ENCODE measurements around the gene MACROD1. TPM values are rescaled to one million over a fixed set of nuclear protein-coding genes. Genes with fewer than 3 reads are reported as not detected.

Gene MACROD1
- total and polyA plus RNA-seq, 12 donors = 77.6 to 497 (median 115) TPM

DNA sequence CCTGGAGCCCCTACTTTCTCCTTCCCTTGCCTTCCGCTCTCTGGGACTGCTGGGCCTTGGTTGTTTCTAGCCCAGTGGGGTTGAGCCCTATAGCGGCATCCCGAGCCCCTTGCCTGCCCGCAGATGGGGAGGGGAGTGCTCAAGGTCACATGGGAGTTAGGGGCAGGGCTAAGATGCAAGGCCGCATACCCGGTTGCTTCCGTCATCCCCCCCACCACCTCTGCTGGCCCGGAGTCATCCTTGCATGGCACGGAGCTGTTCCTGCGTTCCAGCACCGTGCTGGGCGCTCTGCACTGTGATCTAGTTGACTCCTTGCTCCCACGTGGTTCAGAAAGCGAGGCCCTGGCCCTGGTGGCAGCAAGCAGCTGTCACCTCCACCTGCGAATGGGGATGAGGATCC lies 112.2 kb downstream of the MACROD1 start:
- WGBS, 2 donors = 78 to 80% methylated on average over 15 of the region's 15 CpGs

DNA sequence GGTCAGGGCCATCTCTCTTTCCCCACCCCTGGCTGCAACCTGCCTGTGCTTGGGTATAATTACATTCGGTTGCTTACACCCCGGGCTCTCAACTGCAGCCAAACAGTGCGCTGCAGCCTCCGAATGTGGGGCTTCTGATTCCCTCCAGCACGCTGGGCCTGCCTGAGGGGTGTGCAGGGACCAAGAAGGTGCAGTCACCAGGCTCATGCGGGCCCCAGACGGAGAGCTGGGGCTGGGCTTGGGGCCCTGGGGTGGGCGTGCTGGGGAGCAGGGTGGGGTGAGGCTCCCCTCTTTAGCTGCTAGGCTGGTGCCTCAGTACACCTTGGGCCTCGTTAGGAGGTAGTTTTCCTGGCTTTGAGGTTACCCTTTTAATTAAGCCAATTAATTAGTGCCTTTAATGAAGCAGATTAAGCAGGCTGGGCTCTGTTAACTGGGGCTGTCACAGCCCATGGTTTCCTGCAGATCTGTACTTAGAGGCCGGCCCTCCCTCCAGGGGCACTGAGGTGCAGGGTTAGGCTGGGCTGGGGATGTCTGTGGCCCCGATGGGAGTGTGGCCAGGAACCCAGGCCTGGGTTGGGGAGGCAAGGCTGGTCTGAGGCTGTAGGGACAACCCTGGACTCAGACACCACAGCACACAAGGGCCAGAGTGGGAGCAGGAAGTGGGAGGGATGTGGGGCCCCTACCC lies 112.8 kb downstream of the MACROD1 start:
- no peak overlapping the region for H3K27ac ChIP-seq
- DNase-seq = no peak
- H3K36me3 ChIP-seq = no peaks in the 10 kb centered on the region
- H3K4me1 ChIP-seq = peaks cover 2 to 42% (median 33%) of the 10 kb centered on the region in 9 donors
- intact Hi-C loops (cut with DNase I) = loop anchor here in 1 of 10 donors (5.0 kb wide), 1 partner anchor 41 kb away; no protein-coding TSS in a partner anchor
- no peaks in the 10 kb centered on the region for H3K9me3 ChIP-seq
- H3K4me3 ChIP-seq = no peak overlapping the region
- no peak for ATAC-seq
- TF ChIP-seq, protein P1, sequence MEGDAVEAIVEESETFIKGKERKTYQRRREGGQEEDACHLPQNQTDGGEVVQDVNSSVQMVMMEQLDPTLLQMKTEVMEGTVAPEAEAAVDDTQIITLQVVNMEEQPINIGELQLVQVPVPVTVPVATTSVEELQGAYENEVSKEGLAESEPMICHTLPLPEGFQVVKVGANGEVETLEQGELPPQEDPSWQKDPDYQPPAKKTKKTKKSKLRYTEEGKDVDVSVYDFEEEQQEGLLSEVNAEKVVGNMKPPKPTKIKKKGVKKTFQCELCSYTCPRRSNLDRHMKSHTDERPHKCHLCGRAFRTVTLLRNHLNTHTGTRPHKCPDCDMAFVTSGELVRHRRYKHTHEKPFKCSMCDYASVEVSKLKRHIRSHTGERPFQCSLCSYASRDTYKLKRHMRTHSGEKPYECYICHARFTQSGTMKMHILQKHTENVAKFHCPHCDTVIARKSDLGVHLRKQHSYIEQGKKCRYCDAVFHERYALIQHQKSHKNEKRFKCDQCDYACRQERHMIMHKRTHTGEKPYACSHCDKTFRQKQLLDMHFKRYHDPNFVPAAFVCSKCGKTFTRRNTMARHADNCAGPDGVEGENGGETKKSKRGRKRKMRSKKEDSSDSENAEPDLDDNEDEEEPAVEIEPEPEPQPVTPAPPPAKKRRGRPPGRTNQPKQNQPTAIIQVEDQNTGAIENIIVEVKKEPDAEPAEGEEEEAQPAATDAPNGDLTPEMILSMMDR (IDR thresholded peaks at IDR 0.05) = no peak
- H3K27me3 ChIP-seq = no peaks in the 10 kb centered on the region
- 88 to 92% methylated on average over 11 of the region's 11 CpGs for WGBS, 2 donors

More for the DNA sequence above, 112.2 kb downstream of the MACROD1 start:
- intact Hi-C loops (cut with DNase I) = loop anchor here in 1 of 10 donors (5.0 kb wide), 1 partner anchor 41 kb away; no protein-coding TSS in a partner anchor
- H3K4me1 ChIP-seq = peaks cover 0 to 48% (median 35%) of the 10 kb centered on the region in 9 donors
- ATAC-seq = no peak
- TF ChIP-seq, protein P1 (IDR thresholded peaks at IDR 0.05) = no peak
- H3K27ac ChIP-seq = no peak overlapping the region
- H3K36me3 ChIP-seq = no peaks in the 10 kb centered on the region
- DNase-seq = no peak
- no peaks in the 10 kb centered on the region for H3K27me3 ChIP-seq
- no peaks in the 10 kb centered on the region for H3K9me3 ChIP-seq
- H3K4me3 ChIP-seq = no peak overlapping the region

DNA sequence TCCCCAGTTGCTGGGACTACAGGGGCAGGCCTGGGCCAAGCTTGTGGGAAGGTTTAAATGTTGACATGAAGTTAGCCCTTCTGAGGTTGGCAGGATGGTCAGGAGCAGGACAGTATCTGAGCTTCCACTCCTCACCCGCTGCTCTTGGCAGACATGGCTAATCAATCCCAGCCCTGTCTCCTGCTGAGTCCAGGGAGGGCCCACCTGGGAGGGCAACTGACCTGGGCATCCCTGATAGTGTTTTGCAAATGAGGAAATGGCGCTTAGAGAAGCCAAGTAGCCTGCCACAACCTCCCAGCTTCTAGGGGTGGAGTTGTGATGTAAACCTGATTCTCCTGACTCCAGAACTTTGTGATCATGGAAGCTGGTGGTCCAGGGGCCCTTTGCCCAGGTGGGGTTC lies 113.5 kb downstream of the MACROD1 start:
- TF ChIP-seq, protein P1 (IDR thresholded peaks at IDR 0.05) = no peak
- no peak overlapping the region for H3K27ac ChIP-seq
- no peaks in the 10 kb centered on the region for H3K27me3 ChIP-seq
- no peaks in the 10 kb centered on the region for H3K9me3 ChIP-seq
- no peaks in the 10 kb centered on the region for H3K36me3 ChIP-seq
- ATAC-seq (no peak), DNase-seq (no peak)
- 92 to 98% methylated on average over 2 of the region's 2 CpGs for WGBS, 2 donors
- no peak overlapping the region for H3K4me3 ChIP-seq
- H3K4me1 ChIP-seq = peaks cover 3 to 35% (median 27%) of the 10 kb centered on the region in 9 donors
- intact Hi-C loops (cut with DNase I) = loop anchor here in 1 of 10 donors (5.0 kb wide), 1 partner anchor 40 kb away; no protein-coding TSS in a partner anchor

DNA sequence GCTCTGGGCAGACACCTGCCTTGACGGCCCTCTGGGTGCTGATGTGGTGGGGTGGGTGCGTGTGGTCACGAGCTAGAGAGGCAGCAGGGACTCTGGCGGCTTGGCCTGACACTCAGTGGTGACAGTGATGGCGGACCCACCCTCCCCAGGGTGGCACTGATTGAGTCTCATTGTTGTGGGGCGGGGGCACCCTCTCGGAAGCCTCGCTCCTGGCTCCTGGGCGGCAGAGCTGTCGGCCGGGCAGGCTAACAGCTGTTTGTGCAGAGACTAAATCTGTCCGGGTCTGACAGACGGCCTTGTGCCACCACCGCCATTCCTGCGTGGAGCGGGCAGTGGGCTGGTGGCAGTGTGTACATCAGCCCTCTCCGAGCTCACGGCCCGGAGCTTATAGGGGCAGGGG lies 114.6 kb downstream of the MACROD1 start:
- intact Hi-C loops (cut with DNase I) = loop anchor here in 1 of 10 donors (5.0 kb wide), 1 partner anchor 39 kb away; no protein-coding TSS in a partner anchor
- TF ChIP-seq, protein P1 (IDR thresholded peaks at IDR 0.05) = no peak
- Histone ChIP-seq H3K36me3 (no peaks in the 10 kb centered on the region), H3K27me3 (no peaks in the 10 kb centered on the region), H3K9me3 (no peaks in the 10 kb centered on the region), H3K27ac (no peak overlapping the region), H3K4me3 (no peak overlapping the region), H3K4me1 (peaks cover 3 to 24% (median 16%) of the 10 kb centered on the region in 9 donors)
- ATAC-seq = no peak
- DNase-seq = no peak
- WGBS, 2 donors = 93 to 98% methylated on average over 19 of the region's 19 CpGs
